ENCODE results near the gene L3MBTL1.

The L3MBTL1 gene

GRCh38 chr20:43534016-43534415 lies 26.5 kb downstream of the L3MBTL1 start:
- in situ Hi-C loops (cut with MboI; ENCODE audit: low sequenced_read_pairs) = loop anchor here (10.0 to 25.0 kb wide), 2 partner anchors 161 to 553 kb away; no protein-coding TSS in a partner anchor

GRCh38 chr20:43534791-43535350 lies 27.4 kb downstream of the L3MBTL1 start:
- in situ Hi-C loops (cut with MboI; ENCODE audit: low sequenced_read_pairs) = loop anchor here (10.0 to 25.0 kb wide), 2 partner anchors 160 to 552 kb away; no protein-coding TSS in a partner anchor

DNA sequence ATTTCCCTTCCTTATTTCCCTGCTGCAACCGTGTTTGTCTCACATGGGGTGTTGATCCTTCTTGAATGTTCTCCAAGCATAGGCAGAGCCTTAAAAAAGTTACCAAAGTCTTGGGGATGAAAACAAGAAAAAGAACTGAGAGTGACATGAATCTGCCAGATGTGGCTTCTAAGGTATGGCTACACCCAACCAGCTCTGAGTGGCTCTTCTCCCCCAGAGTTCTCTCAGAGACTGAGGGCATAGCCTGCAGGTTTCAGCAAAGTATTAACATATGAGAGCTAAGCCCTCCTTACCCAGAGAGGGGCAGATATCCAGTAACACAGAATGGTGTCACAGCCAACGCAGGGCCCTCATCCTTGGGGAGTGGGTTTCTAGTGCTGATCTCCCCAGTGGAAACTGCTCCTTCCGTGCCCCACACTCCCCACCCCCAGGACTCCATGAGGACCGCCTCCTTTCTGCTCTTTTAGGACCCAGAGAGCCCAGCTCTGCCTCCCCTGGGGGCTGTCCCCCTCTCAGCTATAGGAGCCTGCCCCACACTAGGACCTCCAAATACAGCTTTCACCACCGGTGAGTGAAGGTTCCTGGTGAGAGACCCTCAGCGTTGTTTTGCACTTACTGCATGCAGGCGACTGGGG lies 28.0 kb downstream of the L3MBTL1 start:
- in situ Hi-C loops (cut with MboI; ENCODE audit: low sequenced_read_pairs) = loop anchor here (10.0 to 25.0 kb wide), 2 partner anchors 159 to 552 kb away; no protein-coding TSS in a partner anchor

GRCh38 chr20:43536041-43536816 lies 28.7 kb downstream of the L3MBTL1 start:
- in situ Hi-C loops (cut with MboI; ENCODE audit: low sequenced_read_pairs) = loop anchor here (10.0 to 25.0 kb wide), 2 partner anchors 159 to 551 kb away; no protein-coding TSS in a partner anchor

GRCh38 chr20:43536817-43537440 lies 29.4 kb downstream of the L3MBTL1 start:
- in situ Hi-C loops (cut with MboI; ENCODE audit: low sequenced_read_pairs) = loop anchor here (10.0 to 25.0 kb wide), 2 partner anchors 158 to 550 kb away; no protein-coding TSS in a partner anchor

GRCh38 chr20:43537921-43538877 lies 30.7 kb downstream of the L3MBTL1 start:
- in situ Hi-C loops (cut with MboI; ENCODE audit: low sequenced_read_pairs) = loop anchor here (10.0 to 25.0 kb wide), 2 partner anchors 157 to 549 kb away; no protein-coding TSS in a partner anchor

- in situ Hi-C loops (cut with MboI; ENCODE audit: low sequenced_read_pairs) = loop anchor here (10.0 to 25.0 kb wide), 2 partner anchors 156 to 548 kb away; no protein-coding TSS in a partner anchor
Measured at GRCh38 chr20:43538878-43539700, 31.6 kb downstream of the L3MBTL1 start.

DNA sequence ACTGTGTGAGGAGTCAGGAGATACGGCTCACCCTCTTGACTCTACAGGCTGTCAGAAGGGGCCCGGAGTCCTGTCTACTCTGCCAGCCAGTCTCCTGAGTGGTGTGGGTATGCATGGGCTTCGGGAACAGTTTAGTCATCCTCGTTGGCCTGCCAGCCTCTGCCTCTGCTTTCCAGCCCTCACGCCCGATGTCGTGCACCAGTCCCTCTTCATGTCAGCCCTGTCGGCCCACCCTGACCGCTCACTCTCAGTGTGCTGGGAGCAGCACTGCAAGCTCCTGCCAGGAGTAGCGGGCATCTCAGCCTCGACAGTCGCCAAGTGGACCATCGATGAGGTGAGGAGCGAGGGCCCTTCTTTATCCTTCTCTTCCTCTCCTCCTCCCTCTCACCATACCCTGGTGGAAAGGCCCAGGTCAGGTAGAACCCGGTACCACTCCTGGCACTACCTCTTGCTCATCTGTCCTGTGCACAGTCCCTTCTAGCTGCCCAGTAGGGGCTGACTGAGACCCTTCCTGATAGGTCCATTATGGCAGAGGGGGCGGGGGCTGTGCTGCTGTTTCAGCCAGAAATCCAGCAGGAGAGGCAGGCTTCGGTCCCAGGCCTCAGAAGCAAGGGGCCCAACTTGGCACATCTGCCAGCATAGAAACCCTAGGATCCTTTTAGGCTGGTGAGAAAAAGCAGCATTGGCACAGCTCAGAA lies 32.6 kb downstream of the L3MBTL1 start:
- in situ Hi-C loops (cut with MboI; ENCODE audit: low sequenced_read_pairs) = loop anchor here (10.0 to 25.0 kb wide), 2 partner anchors 155 to 547 kb away; no protein-coding TSS in a partner anchor

- in situ Hi-C loops (cut with MboI; ENCODE audit: low sequenced_read_pairs) = loop anchor here (25.0 kb wide), 1 partner anchor 547 kb away; no protein-coding TSS in a partner anchor
Measured at GRCh38 chr20:43540673-43541060, 33.2 kb downstream of the L3MBTL1 start.

DNA sequence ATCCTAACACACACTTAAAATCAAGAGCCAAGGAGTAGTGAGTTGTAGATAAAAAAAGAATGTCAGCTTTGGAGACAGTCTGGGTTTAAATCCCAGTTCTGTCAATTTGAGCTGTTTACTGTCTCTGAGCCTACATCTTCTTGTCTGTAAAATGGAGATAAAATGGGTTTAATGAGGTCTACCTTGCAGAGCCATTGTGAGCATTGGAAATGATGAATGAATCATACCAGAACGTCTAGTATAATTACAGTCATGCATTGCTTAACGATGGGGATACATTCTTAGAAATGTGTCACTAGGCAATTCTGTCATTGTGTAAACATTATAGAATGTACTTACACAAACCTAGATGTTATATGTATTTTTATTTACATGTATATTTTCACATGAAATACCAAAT lies 33.7 kb downstream of the L3MBTL1 start:
- in situ Hi-C loops (cut with MboI; ENCODE audit: low sequenced_read_pairs) = loop anchor here (25.0 kb wide), 1 partner anchor 546 kb away; no protein-coding TSS in a partner anchor

DNA sequence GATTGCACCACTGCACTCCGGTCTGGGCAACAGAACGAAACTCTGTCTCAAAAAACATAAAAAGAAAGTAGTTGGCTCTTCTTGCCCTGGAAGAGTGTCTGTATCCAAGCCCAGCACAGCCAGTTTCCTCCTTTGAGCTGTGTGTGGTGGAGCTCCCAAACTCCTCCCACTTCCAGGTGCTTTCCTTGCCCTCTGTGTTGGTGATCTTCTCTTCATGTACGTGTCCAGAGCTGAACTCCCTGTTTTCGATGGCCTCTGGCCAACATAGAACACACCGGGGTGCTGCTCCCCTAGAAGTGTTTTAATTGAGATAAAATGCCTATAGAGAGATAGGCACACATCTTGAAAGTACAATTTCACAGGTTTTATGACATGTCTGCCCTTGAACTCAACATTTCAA lies 34.7 kb downstream of the L3MBTL1 start:
- in situ Hi-C loops (cut with MboI; ENCODE audit: low sequenced_read_pairs) = loop anchor here (25.0 kb wide), 1 partner anchor 545 kb away; no protein-coding TSS in a partner anchor

DNA sequence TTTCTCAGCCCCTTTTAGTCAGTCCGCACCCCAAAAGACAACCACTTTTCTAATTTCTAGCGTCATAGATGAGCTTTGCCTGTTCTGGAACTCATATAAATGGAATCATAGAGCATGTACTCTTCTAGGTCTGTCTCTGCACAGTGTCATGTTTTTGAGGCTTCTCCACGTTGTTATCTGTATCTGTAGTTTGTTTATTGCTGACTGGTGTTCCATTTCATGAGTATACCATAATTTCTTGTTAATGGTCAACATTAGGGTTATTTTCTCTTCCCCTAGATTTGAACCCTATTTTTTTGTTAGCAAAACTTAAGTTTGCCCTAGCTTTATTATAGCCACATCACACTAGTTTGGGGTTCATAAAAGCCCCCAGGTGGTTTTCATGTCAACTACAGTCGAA lies 35.2 kb downstream of the L3MBTL1 start:
- in situ Hi-C loops (cut with MboI; ENCODE audit: low sequenced_read_pairs) = loop anchor here (25.0 kb wide), 1 partner anchor 545 kb away; no protein-coding TSS in a partner anchor

DNA sequence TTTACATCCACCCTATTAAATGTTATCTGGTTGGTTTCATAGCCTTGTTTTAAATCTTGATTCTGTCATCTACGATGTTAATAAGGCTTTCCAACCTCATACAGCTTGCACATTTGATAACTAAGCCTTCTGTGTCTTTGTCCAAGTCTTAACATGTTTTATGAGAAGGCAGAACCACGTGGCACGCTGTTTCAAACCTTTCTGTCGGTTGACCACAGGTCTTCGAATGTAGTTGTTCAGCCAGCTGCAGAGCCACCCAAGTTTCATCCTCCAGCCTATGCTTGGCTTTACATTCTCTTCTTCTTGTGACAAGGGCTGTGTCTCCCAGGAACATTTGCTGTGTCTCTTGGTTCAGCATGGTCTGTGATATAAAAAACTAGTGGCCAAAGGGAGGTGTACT lies 35.6 kb downstream of the L3MBTL1 start:
- in situ Hi-C loops (cut with MboI; ENCODE audit: low sequenced_read_pairs) = loop anchor here (25.0 kb wide), 1 partner anchor 544 kb away; no protein-coding TSS in a partner anchor

GRCh38 chr20:43544501-43544900 lies 37.0 kb downstream of the L3MBTL1 start:
- in situ Hi-C loops (cut with MboI; ENCODE audit: low sequenced_read_pairs) = loop anchor here (25.0 kb wide), 1 partner anchor 543 kb away; no protein-coding TSS in a partner anchor

- in situ Hi-C loops (cut with MboI; ENCODE audit: low sequenced_read_pairs) = loop anchor here (25.0 kb wide), 1 partner anchor 541 kb away; no protein-coding TSS in a partner anchor
Measured at GRCh38 chr20:43545837-43546578, 38.5 kb downstream of the L3MBTL1 start.

DNA sequence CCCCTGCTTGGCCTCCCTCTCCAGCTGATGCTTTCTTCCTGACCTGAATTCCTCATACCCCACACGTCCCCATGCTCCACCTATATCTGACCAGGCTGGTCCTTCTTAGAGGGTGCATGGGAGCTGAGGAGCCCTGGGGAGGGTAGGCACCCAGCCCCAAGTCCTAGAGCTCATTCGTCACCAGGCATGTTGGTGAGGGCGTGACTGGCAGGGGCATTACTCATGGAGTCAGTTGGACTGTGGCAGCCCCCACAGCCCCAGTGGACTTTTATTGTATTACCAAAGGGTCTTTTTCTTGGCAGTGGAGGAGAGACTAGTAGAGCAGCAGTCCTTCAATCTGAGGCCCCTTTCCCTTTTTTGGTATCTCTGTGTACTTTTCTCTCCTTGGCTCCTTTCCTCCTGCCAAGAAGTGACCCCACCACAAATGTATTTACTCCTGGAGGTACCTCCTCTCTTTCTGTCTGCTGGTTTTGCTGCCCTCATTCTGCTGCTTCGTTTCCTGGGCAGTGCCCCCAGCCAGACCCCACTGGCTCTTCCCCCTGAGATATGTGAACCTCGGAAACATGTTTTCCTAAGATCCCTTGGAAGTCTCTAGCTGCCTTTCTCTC lies 40.9 kb downstream of the L3MBTL1 start:
- in situ Hi-C loops (cut with MboI; ENCODE audit: low sequenced_read_pairs) = loop anchor here (25.0 kb wide), 1 partner anchor 539 kb away; no protein-coding TSS in a partner anchor

Data from HL-60/S4 (cell line).